ENCODE data around the gene RPL18A. TPM values are rescaled to one million over a fixed set of nuclear protein-coding genes. Genes with fewer than 3 reads are reported as not detected.

The RPL18A gene
- total RNA-seq, 1 experiment from 2014 or later: 2,241 TPM

GRCh38 chr19:17811681-17812080 lies 48.0 kb upstream of the RPL18A start:
- Histone ChIP-seq H3K4me1 (ENCODE audit: insufficient read depth, low read length) (no peaks in the 10 kb centered on the region), H3K9me3 (ENCODE audit: low read length) (no peaks in the 10 kb centered on the region), H4K20me1 (ENCODE audit: low read length) (no peaks in the 10 kb centered on the region), H3K4me2 (ENCODE audit: low read length) (no peak overlapping the region), H3F3A (ENCODE audit: low read length, unreplicated experiment) (no peaks in the 10 kb centered on the region), H2AFZ (ENCODE audit: low read length) (no peak overlapping the region), H3K27ac (ENCODE audit: low read length) (no peak overlapping the region), H3K36me3 (ENCODE audit: low read depth, low read length) (peaks cover 24% of the 10 kb centered on the region; the same call in 1 of the 2 replicates), H3K27me3 (ENCODE audit: low read length) (no peaks in the 10 kb centered on the region), H3K79me2 (ENCODE audit: low read length) (peaks cover 16% of the 10 kb centered on the region), H3K4me3 (ENCODE audit: low read length) (no peak overlapping the region), H3K9ac (ENCODE audit: low read length) (no peak overlapping the region), H3K9me2 (replicated peaks; ENCODE audit: low read length) (no peaks in the 10 kb centered on the region)
- ATAC-seq (no peak), DNase-seq (no peak)
- intact Hi-C loops (cut with micrococcal nuclease): no loop called here
- ChIA-PET POLR2A (ENCODE audit: unreplicated experiment) (no interaction called here), CTCF (no interaction called here)
- TF ChIP-seq EZH2phosphoT487 (IDR thresholded peaks at IDR 0.05; ENCODE audit: borderline replicate concordance, low read length): no peak
- no peak for TF ChIP-seq EZH2 (IDR thresholded peaks at IDR 0.05; ENCODE audit: low read length, unreplicated experiment)
- TF ChIP-seq CTCF (conservative IDR thresholded peaks at IDR 0.05; ENCODE audit: low read depth, low read length): no peak
- no TSS peak for BruUV-seq (replicated peaks)

- Histone ChIP-seq H3K27ac (ENCODE audit: low read length) (no peak overlapping the region), H3K4me2 (ENCODE audit: low read length) (no peak overlapping the region), H3K4me3 (ENCODE audit: low read length) (no peak overlapping the region), H4K20me1 (ENCODE audit: low read length) (no peaks in the 10 kb centered on the region), H3F3A (ENCODE audit: low read length, unreplicated experiment) (no peaks in the 10 kb centered on the region), H3K79me2 (ENCODE audit: low read length) (peaks cover 14% of the 10 kb centered on the region; the same call in 1 of the 2 replicates), H3K36me3 (ENCODE audit: low read depth, low read length) (peaks cover 24% of the 10 kb centered on the region; the same call in 1 of the 2 replicates), H2AFZ (ENCODE audit: low read length) (no peak overlapping the region), H3K9ac (ENCODE audit: low read length) (no peak overlapping the region), H3K27me3 (ENCODE audit: low read length) (no peaks in the 10 kb centered on the region), H3K9me3 (ENCODE audit: low read length) (no peaks in the 10 kb centered on the region), H3K4me1 (ENCODE audit: insufficient read depth, low read length) (no peaks in the 10 kb centered on the region), H3K9me2 (replicated peaks; ENCODE audit: low read length) (no peaks in the 10 kb centered on the region)
- CTCF ChIA-PET: no interaction called here
- no peak for TF ChIP-seq EZH2 (IDR thresholded peaks at IDR 0.05; ENCODE audit: low read length, unreplicated experiment)
- TF ChIP-seq EZH2phosphoT487 (IDR thresholded peaks at IDR 0.05; ENCODE audit: borderline replicate concordance, low read length): no peak
- no peak for TF ChIP-seq CTCF (conservative IDR thresholded peaks at IDR 0.05; ENCODE audit: low read depth, low read length)
- intact Hi-C loops (cut with micrococcal nuclease): no loop called here
- DNase-seq (no peak), ATAC-seq (no peak)
- no TSS peak for BruUV-seq (replicated peaks)
- POLR2A ChIA-PET (ENCODE audit: unreplicated experiment): no interaction called here
These were observed 47.6 kb upstream of the RPL18A start for GRCh38 chr19:17812099-17812498.

GRCh38 chr19:17817668-17818363 lies 41.9 kb upstream of the RPL18A start:
- Histone ChIP-seq H2AFZ (ENCODE audit: low read length) (no peak overlapping the region), H3K4me1 (ENCODE audit: insufficient read depth, low read length) (no peaks in the 10 kb centered on the region), H3K36me3 (ENCODE audit: low read depth, low read length) (no peaks in the 10 kb centered on the region), H3K9ac (ENCODE audit: low read length) (no peak overlapping the region), H3K4me2 (ENCODE audit: low read length) (no peak overlapping the region), H3K27ac (ENCODE audit: low read length) (no peak overlapping the region), H3F3A (ENCODE audit: low read length, unreplicated experiment) (no peaks in the 10 kb centered on the region), H3K79me2 (ENCODE audit: low read length) (no peaks in the 10 kb centered on the region), H4K20me1 (ENCODE audit: low read length) (no peaks in the 10 kb centered on the region), H3K9me2 (replicated peaks; ENCODE audit: low read length) (no peaks in the 10 kb centered on the region), H3K27me3 (ENCODE audit: low read length) (no peaks in the 10 kb centered on the region), H3K9me3 (ENCODE audit: low read length) (no peaks in the 10 kb centered on the region), H3K4me3 (ENCODE audit: low read length) (no peak overlapping the region)
- no TSS peak for BruUV-seq (replicated peaks)
- TF ChIP-seq EZH2 (IDR thresholded peaks at IDR 0.05; ENCODE audit: low read length, unreplicated experiment) (no peak), EZH2phosphoT487 (IDR thresholded peaks at IDR 0.05; ENCODE audit: borderline replicate concordance, low read length) (no peak), CTCF (conservative IDR thresholded peaks at IDR 0.05; ENCODE audit: low read depth, low read length) (no peak)
- ChIA-PET CTCF (interaction anchor here (0.6 kb wide), 1 partner anchor 41 kb away, joined by 3 read pairs; no protein-coding TSS in a partner anchor), POLR2A (ENCODE audit: unreplicated experiment) (no interaction called here)
- intact Hi-C loops (cut with micrococcal nuclease): no loop called here
- no peak for DNase-seq
- no peak for ATAC-seq

Data from PC-3 (cell line).